ENCODE results near the gene RNF111.

The RNF111 gene

DNA sequence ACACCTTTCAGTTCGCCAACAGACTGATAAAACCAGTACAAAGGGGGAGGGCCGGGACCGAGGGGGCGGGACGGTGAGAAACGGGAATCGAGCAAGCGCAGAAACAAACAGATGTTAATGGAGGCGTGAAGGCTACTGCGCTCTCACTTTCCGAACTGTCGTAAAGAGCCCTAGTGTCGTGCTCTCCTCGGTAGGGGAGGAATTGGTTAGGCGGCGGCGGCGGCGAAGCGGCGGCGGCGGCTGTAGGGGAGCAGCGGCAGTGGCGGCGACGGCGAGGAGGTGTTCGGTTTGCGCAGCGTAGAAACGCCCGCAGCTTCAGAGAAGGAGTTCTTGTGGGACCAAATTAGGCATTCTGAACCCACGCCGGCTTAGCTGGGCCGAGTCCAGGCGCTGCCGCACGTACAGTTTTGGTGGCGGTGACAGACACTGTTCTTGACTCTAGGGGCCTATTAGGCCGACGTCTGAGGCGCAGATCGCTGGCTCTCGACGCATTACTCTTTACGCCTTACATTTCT is at the start of gene RNF111:
RNF111 (plus strand) TSS at position 173 of the 515 bp plus-strand sequence. CDS start 43,160 bp downstream, outside the sequence.
- peak; percentile 98 for DNase-seq (ENCODE audit: low read depth)

- DNase-seq (ENCODE audit: low read depth) = no peak
Observed at GRCh38 chr15:58947179-58947578, 40.3 kb upstream of the RNF111 start.

- DNase-seq (ENCODE audit: low read depth) = peak; percentile 79
Observed at GRCh38 chr15:58951388-58952007, 36.0 kb upstream of the RNF111 start.

DNA sequence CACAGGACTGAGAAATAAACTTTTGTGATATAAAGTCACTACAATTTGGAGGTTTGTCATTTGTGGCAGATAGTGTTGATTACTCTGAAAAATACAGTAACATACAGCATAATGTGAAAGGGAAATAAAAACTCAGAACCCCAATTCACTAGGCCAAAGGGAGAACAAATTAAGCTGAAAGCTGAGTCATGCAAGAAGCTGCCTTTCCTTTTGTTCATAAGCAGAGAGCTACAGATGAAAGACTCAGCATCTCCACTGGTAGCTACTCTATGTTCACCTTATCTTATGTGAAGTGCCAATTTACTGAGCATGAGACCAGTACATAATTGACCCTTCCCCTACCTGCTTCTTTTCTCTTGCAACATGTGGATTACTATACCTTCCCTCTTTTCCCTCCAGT is 34.7 kb upstream of the RNF111 start:
- peak; percentile 47 for DNase-seq (ENCODE audit: low read depth)

- DNase-seq (ENCODE audit: low read depth) = no peak
Observed at GRCh38 chr15:58957101-58957973, 30.1 kb upstream of the RNF111 start.

DNA sequence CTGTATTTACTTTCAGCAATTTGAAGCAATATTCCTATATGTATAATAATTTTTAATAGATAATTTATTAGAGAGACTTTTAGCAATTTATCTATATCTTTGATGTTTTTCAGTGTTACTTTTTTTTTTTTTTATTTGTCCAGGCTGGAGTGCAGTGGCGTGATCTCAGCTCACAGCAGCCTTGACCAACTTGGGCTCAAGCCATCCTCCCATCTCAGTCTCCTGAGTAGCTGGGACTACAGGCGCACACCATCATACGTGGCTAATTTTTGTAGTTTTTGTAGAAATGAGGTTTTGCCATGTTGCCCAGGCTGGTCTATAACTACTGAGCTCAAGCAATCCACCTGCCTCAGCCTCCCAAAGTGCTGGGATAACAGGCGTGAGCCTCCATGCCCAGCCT is 28.7 kb upstream of the RNF111 start:
- no peak for DNase-seq (ENCODE audit: low read depth)

DNA sequence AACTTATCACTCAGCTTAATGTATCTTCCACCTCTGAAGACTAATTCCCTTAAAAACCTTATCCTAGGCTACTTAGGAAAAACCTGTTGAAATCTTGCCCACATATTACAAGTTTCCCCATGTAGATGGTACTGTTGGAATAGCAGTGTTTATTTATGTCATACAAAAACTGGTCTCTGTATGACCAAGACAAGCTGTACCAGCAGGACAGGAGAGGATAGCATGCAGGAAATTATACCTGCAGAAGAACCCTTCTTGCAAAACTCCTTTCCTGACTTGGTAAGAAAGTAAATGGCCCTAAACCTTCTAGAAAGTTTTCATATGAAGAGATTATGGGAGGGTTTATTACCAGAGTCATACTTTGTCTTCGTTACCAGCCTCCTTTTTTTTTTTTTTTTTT is 25.3 kb upstream of the RNF111 start:
- DNase-seq (ENCODE audit: low read depth) = no peak

DNA sequence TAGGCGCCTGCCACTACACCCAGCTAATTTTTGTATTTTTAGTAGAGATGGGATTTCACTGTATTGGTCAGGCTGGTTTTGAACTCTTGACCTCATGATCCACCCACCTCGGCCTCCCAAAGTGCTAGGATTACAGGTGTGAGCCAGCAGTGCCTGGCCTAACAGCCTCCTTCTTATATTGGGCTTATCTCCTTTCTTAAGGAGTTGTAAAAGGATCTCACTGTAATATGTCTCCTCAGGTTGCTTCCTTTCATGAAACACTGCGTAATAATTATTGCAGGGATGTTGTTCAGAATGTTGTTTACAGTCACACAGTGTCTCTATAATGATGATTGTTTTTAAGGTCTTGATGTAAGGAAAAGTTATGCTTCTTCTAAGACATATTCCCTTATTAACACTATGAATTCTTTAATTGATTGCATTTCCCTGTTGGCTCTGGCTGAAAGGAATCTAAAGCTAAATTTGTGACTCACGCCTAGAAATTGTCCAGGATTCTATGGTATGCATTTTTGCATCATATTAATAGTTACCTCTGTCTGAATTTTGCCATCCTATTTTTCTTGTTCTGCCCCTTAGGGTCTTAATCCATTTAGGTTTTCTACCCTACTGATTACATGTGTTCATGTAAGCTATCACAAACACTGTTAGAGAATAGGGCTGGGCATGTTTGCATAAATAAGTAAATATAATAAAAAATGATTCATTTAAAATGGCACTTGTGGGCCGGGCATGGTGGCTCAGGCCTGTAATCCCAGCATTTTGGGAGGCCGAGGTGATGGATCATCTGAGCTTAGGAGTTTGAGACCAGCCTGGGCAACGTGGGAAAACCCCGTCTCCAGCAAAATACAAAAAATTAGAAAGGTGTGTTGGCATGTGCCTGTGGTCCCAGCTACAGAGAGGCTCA is 24.5 kb upstream of the RNF111 start:
- DNase-seq (ENCODE audit: low read depth) = no peak

GRCh38 chr15:58966698-58967097 is 20.8 kb upstream of the RNF111 start:
- peak; percentile 57 for DNase-seq (ENCODE audit: low read depth)

- no peak for DNase-seq (ENCODE audit: low read depth)
Observed at GRCh38 chr15:58967479-58967878, 20.0 kb upstream of the RNF111 start.

GRCh38 chr15:58977887-58978286 is 9.6 kb upstream of the RNF111 start:
- no peak for DNase-seq (ENCODE audit: low read depth)

- peak; percentile 45 for DNase-seq (ENCODE audit: low read depth)
Observed at GRCh38 chr15:58980351-58980939, 7.0 kb upstream of the RNF111 start.

DNA sequence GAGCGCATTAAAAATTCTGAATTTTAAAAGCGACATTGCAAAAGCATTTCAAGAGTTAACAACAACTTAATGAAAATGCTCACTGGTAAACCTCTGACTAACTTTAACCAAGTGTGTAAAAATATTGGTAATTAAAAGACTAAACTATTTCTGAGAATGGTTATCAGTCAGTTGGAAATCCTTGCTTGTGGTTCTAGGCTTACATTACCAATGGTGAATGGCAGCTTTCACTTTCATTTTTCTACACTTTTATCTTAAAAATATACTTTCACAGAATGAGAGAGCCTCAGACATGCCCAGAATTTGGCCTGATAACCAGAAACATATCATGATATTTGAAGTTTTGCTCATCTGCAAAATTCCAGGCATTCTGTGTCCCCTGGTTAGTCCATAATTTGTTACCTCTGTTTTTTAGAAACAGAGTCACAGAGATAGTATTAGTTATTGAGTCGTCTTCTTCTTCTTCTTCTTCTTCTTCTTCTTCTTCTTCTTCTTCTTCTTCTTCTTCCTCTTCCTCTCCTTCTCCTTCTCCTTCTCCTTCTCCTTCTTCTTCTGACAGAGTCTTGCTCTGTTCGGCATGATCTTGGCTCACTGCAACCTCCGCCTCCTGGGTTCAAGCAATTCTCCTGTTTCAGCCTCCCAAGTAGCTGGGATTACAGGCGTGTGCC is 5.5 kb upstream of the RNF111 start:
- no peak for DNase-seq (ENCODE audit: low read depth)

- DNase-seq (ENCODE audit: low read depth) = no peak
Observed at GRCh38 chr15:58983261-58983660, 4.2 kb upstream of the RNF111 start.

GRCh38 chr15:58985443-58985842 is 2.0 kb upstream of the RNF111 start:
- DNase-seq (ENCODE audit: low read depth) = peak; percentile 56

DNA sequence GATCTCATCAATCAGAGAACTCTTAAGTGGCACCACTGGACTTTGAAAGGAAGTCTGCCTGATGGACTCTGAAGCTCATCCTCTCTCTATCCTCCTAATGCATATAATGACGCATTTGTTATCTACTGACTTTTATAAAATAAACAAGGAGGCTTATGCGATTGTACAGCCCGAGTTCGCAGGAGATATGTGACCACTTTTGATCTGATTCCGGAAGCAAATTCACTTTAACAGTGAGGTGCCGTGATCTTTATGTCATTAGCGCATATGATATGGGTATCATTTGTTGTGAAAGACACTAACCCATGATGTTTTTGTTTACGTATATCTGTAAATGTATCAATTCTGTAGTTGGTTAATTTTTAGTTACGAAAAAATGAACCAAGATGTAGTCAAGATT is 427 bp upstream of the RNF111 start:
- peak; percentile 41 for DNase-seq (ENCODE audit: low read depth)

DNA sequence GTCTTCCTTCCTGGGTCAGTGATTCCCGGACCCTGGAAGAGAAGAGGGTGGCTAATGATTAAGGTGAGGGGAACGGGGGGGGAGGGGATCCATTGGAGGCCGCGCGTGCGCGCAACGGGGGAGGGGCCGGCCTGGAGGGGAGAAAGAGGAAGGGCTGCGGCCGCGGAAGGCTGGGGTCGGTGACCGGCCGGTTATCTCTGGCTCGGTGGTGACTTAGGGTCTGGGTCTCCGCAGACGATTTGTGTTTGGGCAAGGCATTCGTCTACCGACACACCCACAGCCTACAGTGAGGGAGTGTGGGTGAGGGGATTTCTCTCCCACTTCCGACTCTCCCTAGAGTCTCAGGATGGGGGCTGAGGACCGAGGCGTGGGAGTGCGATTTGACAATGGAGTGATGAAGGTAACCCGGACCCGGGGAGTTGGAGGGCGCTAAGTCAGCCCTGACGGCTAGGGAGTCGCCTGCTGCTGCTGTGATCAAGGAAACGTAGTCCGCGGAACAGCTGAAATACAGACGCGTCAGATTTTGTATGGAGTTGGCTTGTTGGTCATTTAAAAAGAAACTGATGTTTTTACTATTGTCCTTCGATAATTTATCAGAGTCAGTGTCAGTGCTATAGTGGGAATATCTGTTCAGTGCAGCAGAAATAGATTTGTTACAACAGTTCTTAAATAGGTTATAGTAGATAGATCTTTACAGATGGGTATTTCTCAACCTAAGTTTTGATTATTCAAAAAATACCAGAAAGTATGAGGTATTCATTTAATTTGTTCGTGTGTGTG is 733 bp downstream of the RNF111 start:
- DNase-seq (ENCODE audit: low read depth) = peak; percentile 47

- no peak for DNase-seq (ENCODE audit: low read depth)
Observed at GRCh38 chr15:58992181-58992580, 4.7 kb downstream of the RNF111 start.

DNA sequence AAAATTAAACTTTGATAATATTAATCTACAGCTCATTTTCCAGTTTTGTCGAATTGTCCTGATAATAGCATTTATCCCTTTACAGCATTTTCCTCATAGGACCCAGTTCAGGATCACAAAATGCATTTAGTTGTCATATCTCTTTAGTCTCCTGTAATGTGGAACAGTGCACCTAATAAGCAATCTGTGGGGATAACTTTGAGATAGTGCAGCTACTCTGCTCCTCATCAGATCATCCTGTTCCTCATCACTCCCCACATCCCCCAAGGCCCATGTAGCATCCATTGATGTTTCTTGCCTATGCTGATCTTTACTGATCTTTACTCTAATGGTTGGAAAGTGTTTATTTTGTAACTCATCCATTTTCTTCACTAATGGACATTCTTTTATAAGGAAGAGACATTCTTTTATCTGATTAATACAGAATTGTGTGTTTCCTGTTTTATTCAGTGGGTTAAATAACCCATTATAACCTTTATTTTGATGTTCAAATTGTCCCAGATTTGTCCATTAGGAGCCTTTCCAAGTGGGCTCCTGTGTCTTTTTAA is 7.5 kb downstream of the RNF111 start:
- DNase-seq (ENCODE audit: low read depth) = no peak

- no peak for DNase-seq (ENCODE audit: low read depth)
Observed at GRCh38 chr15:58999694-59000093, 12.2 kb downstream of the RNF111 start.
